HEK293 (cell line): Measurements from ENCODE around the gene TSPO2.

Source experiments
- CTCF ChIA-PET: fragments of 350-600 bp; formaldehyde crosslinking; extraction: SDS; loops from one replicate; lab custom pipeline; 2021; ENCODE audit warnings: antibody characterized with exemption; lab: Yijun Ruan, JAX
- POLR2A ChIA-PET: fragments of 300-600 bp; formaldehyde crosslinking; extraction: SDS; loops from one replicate; lab custom pipeline; 2020; ENCODE audit warnings: antibody characterized with exemption, inconsistent platforms; lab: Yijun Ruan, JAX
- H3K27ac ChIP-seq: fragments of 200-500 bp; sonication (Bioruptor generic); 2 replicates; pipeline ENCODE4 v1.5.1; 2014; ENCODE audit warnings: low read depth, low read length, control low read depth, inconsistent platforms; ENCODE audit errors: extremely low read depth
- H3K36me3 ChIP-seq, 2 experiments: fragments of 200-500 bp in 1 of 2; sonication (Bioruptor generic) in 1 of 2; 1 replicate in 1 of 2; 2 replicates in 1 of 2; pipeline ENCODE4 v1.5.1; 2014 to 2017; ENCODE audit warnings: inconsistent platforms in 2 of 2, low read length in 2 of 2; ENCODE audit not compliant: control insufficient read depth in 2 of 2, insufficient read depth in 1 of 2
- H3K4me1 ChIP-seq: fragments of 200-500 bp; sonication (Bioruptor generic); 2 replicates; pipeline ENCODE4 v1.5.1; 2014; ENCODE audit warnings: mild to moderate bottlenecking, low read length, inconsistent platforms; ENCODE audit not compliant: control insufficient read depth, insufficient read depth
- H3K4me3 ChIP-seq: 2 replicates; pipeline ENCODE4 v1.5.1; 2011; ENCODE audit warnings: low read depth, mild to moderate bottlenecking, control low read depth, low read length, moderate library complexity
- H3K9me3 ChIP-seq: fragments of 200-500 bp; sonication (Bioruptor generic); 2 replicates; pipeline ENCODE4 v1.5.1; 2014; ENCODE audit warnings: low read depth, low read length, inconsistent platforms; ENCODE audit not compliant: control insufficient read depth, insufficient read depth
- BCL11B ChIP-seq: fragments of 450-650 bp; formaldehyde crosslinking; IDR thresholded peaks from 2 replicates; pipeline ENCODE4 v1.5.1; 2016; ENCODE audit warnings: low read depth, missing biosample characterization, missing genetic modification characterization
- GFI1B ChIP-seq: fragments of 450-650 bp; formaldehyde crosslinking; IDR thresholded peaks from 2 replicates; pipeline ENCODE4 v1.5.1; 2016; ENCODE audit warnings: missing biosample characterization, missing genetic modification characterization
- KLF1 ChIP-seq: fragments of 450-650 bp; formaldehyde crosslinking; IDR thresholded peaks from 2 replicates; pipeline ENCODE4 v1.5.1; 2016; ENCODE audit warnings: missing biosample characterization, missing genetic modification characterization
- MEIS1 ChIP-seq: sonication (generic); formaldehyde crosslinking; IDR thresholded peaks from 2 replicates; pipeline ENCODE4 v1.8.1; 2022; ENCODE audit warnings: missing genetic modification reagents, mild to moderate bottlenecking, borderline replicate concordance
- MYNN ChIP-seq: fragments of 450-650 bp; formaldehyde crosslinking; IDR thresholded peaks from 2 replicates; pipeline ENCODE4 v1.5.1; 2016; ENCODE audit warnings: missing biosample characterization, missing genetic modification characterization, borderline replicate concordance
- ZNF138 ChIP-seq: fragments of 450-650 bp; formaldehyde crosslinking; IDR thresholded peaks from 2 replicates; pipeline ENCODE4 v1.5.1; 2016; ENCODE audit warnings: missing biosample characterization, missing genetic modification characterization, borderline replicate concordance
- ZNF155 ChIP-seq: fragments of 450-650 bp; formaldehyde crosslinking; IDR thresholded peaks from 2 replicates; pipeline ENCODE4 v1.5.1; 2016; ENCODE audit warnings: missing biosample characterization, missing genetic modification characterization
- ZNF48 ChIP-seq: fragments of 450-650 bp; formaldehyde crosslinking; IDR thresholded peaks from 2 replicates; pipeline ENCODE4 v1.5.1; 2016; ENCODE audit warnings: missing biosample characterization, missing genetic modification characterization
- ZNF514 ChIP-seq: fragments of 450-650 bp; formaldehyde crosslinking; IDR thresholded peaks from 2 replicates; pipeline ENCODE4 v1.5.1; 2016; ENCODE audit warnings: missing biosample characterization, missing genetic modification characterization
- ZNF571 ChIP-seq: fragments of 450-650 bp; formaldehyde crosslinking; IDR thresholded peaks from 2 replicates; pipeline ENCODE4 v1.5.0; 2017; ENCODE audit warnings: missing biosample characterization, missing genetic modification characterization
- ZNF610 ChIP-seq: fragments of 450-650 bp; formaldehyde crosslinking; IDR thresholded peaks from 2 replicates; pipeline ENCODE4 v1.5.1; 2016; ENCODE audit warnings: missing biosample characterization, missing genetic modification characterization, borderline replicate concordance
- ZNF626 ChIP-seq: fragments of 450-650 bp; sonication (Bioruptor Pico); formaldehyde crosslinking; IDR thresholded peaks from 2 replicates; pipeline ENCODE4 v1.5.1; 2018; ENCODE audit warnings: missing biosample characterization, missing genetic modification characterization, inconsistent platforms
- ZNF660 ChIP-seq: fragments of 450-650 bp; IDR thresholded peaks from 2 replicates; pipeline ENCODE4 v1.5.1; 2018; ENCODE audit warnings: missing biosample characterization, mild to moderate bottlenecking, missing genetic modification characterization
- ZNF701 ChIP-seq: fragments of 450-650 bp; formaldehyde crosslinking; IDR thresholded peaks from 2 replicates; pipeline ENCODE4 v1.5.1; 2016; ENCODE audit warnings: missing biosample characterization, missing genetic modification characterization
- TF ChIP-seq, protein P1 (sequence below): fragments of 450-650 bp; formaldehyde crosslinking; IDR thresholded peaks from 2 replicates; pipeline ENCODE4 v1.5.1; 2016; ENCODE audit warnings: missing biosample characterization, missing genetic modification characterization
- TF ChIP-seq, protein P2 (sequence below): fragments of 450-650 bp; formaldehyde crosslinking; IDR thresholded peaks from 2 replicates; pipeline ENCODE4 v1.5.1; 2017; ENCODE audit warnings: missing biosample characterization, missing genetic modification characterization
- TF ChIP-seq, protein P3 (sequence below): fragments of 450-650 bp; formaldehyde crosslinking; IDR thresholded peaks from 2 replicates; pipeline ENCODE4 v1.5.1; 2016; ENCODE audit warnings: missing biosample characterization, missing genetic modification characterization
- TF ChIP-seq, protein P4 (sequence below): fragments of 450-650 bp; formaldehyde crosslinking; IDR thresholded peaks from 2 replicates; pipeline ENCODE4 v1.5.1; 2016; ENCODE audit warnings: missing biosample characterization, missing genetic modification characterization

The TSPO2 gene, protein sequence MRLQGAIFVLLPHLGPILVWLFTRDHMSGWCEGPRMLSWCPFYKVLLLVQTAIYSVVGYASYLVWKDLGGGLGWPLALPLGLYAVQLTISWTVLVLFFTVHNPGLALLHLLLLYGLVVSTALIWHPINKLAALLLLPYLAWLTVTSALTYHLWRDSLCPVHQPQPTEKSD

DNA sequence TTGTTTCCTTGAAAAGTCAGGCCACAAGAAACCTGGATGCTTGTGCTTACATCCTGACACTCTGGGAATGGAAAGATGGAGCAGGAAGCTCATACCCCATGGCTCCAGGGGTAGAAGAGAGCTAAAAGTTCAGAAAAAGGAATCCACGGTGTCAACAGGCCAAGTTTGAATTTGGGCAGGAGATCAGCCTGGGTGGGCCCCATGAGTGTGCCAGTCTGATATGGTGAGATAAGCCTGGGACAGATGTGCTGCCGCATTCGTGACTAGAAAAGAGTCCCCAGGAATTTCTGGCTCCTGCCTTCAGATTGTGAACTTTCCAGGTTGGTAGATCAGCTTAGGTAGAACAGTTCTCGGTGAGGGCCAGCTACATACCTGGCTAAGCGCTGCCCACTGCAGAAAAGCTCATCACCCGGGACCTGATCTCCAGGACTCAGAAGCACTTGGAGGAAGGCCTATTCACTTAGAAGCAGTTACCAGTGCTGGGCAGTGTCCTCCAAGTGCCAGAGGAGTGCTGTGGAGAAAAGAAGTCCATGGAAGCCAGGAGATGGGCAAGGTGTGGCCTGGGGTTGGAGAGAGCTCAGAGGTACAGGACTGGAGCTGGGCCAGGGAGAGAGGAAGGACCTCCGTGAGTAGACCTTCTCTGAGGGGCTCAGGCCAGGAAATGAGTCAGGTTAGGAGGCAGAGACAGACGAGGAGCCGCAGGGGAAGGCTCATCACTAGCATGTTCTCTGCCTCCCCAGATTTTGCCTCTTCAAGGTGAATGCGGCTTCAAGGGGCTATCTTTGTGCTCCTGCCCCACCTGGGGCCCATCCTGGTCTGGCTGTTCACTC lies at the start of gene TSPO2:
TSPO2 (plus strand) TSS at position 242 of the 830 bp plus-strand sequence; CDS start at position 761, 519 bp downstream.
- no peak within 1 kb of the TSS for H3K27ac ChIP-seq
- H3K9me3 ChIP-seq: no peaks in the 10 kb centered on the region
- H3K36me3 ChIP-seq: no peaks in the 10 kb centered on the region
- ChIA-PET POLR2A (interaction anchor here (1.2 kb wide), 1 partner anchor 15 kb away, joined by 3 read pairs; no protein-coding TSS in a partner anchor), CTCF (interaction anchor here (0.5 to 8.3 kb wide), 5 partner anchors 10 to 1318 kb away, joined by 3 to 146 read pairs (median 4); partner anchors contain the start of gene APOBEC2)
- no peaks in the 10 kb centered on the region for H3K4me1 ChIP-seq
- no peak for TF ChIP-seq ZNF701
- TF ChIP-seq ZNF571 (tag by site-specific recombination): no peak
- no peak for TF ChIP-seq ZNF610 (tag by site-specific recombination)
- no peak for TF ChIP-seq MEIS1 (CRISPR knock-in tag)
- no peak for TF ChIP-seq ZNF48
- no peak for TF ChIP-seq BCL11B (tag by site-specific recombination)
- TF ChIP-seq ZNF660 (tag by site-specific recombination): no peak
- TF ChIP-seq ZNF626: no peak
- TF ChIP-seq, protein P1, sequence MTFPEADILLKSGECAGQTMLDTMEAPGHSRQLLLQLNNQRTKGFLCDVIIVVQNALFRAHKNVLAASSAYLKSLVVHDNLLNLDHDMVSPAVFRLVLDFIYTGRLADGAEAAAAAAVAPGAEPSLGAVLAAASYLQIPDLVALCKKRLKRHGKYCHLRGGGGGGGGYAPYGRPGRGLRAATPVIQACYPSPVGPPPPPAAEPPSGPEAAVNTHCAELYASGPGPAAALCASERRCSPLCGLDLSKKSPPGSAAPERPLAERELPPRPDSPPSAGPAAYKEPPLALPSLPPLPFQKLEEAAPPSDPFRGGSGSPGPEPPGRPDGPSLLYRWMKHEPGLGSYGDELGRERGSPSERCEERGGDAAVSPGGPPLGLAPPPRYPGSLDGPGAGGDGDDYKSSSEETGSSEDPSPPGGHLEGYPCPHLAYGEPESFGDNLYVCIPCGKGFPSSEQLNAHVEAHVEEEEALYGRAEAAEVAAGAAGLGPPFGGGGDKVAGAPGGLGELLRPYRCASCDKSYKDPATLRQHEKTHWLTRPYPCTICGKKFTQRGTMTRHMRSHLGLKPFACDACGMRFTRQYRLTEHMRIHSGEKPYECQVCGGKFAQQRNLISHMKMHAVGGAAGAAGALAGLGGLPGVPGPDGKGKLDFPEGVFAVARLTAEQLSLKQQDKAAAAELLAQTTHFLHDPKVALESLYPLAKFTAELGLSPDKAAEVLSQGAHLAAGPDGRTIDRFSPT (tag by site-specific recombination): no peak
- no peak for TF ChIP-seq ZNF138 (tag by site-specific recombination)
- TF ChIP-seq, protein P2, sequence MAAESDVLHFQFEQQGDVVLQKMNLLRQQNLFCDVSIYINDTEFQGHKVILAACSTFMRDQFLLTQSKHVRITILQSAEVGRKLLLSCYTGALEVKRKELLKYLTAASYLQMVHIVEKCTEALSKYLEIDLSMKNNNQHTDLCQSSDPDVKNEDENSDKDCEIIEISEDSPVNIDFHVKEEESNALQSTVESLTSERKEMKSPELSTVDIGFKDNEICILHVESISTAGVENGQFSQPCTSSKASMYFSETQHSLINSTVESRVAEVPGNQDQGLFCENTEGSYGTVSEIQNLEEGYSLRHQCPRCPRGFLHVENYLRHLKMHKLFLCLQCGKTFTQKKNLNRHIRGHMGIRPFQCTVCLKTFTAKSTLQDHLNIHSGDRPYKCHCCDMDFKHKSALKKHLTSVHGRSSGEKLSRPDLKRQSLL (tag by site-specific recombination): no peak
- TF ChIP-seq, protein P3, sequence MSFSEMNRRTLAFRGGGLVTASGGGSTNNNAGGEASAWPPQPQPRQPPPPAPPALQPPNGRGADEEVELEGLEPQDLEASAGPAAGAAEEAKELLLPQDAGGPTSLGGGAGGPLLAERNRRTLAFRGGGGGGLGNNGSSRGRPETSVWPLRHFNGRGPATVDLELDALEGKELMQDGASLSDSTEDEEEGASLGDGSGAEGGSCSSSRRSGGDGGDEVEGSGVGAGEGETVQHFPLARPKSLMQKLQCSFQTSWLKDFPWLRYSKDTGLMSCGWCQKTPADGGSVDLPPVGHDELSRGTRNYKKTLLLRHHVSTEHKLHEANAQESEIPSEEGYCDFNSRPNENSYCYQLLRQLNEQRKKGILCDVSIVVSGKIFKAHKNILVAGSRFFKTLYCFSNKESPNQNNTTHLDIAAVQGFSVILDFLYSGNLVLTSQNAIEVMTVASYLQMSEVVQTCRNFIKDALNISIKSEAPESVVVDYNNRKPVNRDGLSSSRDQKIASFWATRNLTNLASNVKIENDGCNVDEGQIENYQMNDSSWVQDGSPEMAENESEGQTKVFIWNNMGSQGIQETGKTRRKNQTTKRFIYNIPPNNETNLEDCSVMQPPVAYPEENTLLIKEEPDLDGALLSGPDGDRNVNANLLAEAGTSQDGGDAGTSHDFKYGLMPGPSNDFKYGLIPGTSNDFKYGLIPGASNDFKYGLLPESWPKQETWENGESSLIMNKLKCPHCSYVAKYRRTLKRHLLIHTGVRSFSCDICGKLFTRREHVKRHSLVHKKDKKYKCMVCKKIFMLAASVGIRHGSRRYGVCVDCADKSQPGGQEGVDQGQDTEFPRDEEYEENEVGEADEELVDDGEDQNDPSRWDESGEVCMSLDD (tag by site-specific recombination): no peak
- no peak for TF ChIP-seq MYNN (tag by site-specific recombination)
- TF ChIP-seq KLF1 (tag by site-specific recombination): no peak
- TF ChIP-seq ZNF514 (tag by site-specific recombination): no peak
- no peak for TF ChIP-seq GFI1B (tag by site-specific recombination)
- TF ChIP-seq, protein P4, sequence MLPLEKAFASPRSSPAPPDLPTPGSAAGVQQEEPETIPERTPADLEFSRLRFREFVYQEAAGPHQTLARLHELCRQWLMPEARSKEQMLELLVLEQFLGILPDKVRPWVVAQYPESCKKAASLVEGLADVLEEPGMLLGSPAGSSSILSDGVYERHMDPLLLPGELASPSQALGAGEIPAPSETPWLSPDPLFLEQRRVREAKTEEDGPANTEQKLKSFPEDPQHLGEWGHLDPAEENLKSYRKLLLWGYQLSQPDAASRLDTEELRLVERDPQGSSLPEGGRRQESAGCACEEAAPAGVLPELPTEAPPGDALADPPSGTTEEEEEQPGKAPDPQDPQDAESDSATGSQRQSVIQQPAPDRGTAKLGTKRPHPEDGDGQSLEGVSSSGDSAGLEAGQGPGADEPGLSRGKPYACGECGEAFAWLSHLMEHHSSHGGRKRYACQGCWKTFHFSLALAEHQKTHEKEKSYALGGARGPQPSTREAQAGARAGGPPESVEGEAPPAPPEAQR (tag by site-specific recombination): no peak
- TF ChIP-seq ZNF155 (tag by site-specific recombination): no peak
- TF ChIP-seq, all 188 proteins: peak for 0
- no peak within 1 kb of the TSS for H3K4me3 ChIP-seq
